Activated CD4-positive, CD25-positive, alpha-beta regulatory T cell treated with anti-CD3 and anti-CD28 coated beads, Interleukin-2, amount 50 U/mL, for 16 hours (primary cell): ENCODE results near the gene SRRM2.

Experiments used
- DNase-seq: peaks from one replicate; pipeline ENCODE4 v3.0.0-alpha.2; 2020; ENCODE audit warnings: low read depth, low spot score

The SRRM2 gene

DNA sequence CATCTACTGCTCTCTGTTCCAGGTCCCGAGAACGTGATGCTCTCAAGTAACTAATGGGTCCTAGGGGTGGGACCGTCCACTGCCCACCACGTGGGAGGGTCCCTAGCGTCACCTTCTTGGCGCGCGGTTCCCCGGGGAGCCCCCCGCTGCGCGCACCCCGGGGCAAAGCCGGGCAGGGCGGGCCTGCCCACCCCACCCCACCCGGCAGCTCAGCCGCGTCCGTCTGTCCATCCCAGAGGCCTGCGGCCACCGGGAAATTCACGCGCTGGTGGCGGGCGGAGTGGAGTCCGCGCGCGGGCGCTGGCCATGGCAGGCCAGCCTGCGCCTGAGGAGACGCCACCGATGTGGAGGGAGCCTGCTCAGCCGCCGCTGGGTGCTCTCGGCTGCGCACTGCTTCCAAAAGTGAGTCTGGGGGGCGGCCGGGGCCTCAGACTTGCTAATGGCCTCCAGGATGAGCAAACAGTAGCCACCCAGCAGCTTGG is 46.3 kb downstream of the SRRM2 start:
- DNase-seq = no peak

DNA sequence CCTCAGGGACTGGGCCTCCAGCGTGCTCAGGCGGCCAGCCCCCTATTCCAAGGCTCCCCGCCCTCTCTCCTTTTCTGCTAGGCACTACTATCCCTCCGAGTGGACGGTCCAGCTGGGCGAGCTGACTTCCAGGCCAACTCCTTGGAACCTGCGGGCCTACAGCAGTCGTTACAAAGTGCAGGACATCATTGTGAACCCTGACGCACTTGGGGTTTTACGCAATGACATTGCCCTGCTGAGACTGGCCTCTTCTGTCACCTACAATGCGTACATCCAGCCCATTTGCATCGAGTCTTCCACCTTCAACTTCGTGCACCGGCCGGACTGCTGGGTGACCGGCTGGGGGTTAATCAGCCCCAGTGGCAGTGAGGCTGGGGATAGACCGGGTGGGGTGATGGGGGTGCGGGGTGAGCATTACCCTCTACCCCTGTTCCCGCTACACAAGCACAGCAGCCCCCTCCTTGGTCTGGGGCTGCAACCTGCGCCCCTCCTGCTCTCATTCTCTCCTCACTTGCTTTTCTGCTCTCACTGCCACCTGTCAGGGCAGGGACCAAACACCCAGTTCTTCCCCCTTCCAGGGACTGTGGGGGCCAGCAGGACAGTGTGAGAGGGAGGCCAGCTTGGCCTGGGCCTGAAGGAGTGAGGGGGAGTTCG is 46.9 kb downstream of the SRRM2 start:
- DNase-seq = no peak

DNA sequence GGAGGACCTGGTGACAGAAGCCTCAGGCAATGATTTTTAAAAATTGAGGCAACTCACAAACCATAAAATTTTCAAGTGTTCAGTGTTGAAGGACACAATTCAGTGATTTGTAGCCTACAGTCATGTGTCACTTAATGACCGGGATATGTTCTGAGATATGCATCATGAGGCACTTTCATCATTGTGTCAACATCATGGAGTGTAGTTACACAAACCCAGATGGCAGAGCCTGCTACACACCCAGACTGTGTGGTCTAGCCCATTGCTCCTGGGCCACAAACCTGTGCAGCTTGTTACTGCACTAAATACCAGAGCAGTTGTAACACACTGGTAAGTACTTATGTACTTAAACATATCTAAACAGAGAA is 47.4 kb downstream of the SRRM2 start:
- DNase-seq = no peak

DNA sequence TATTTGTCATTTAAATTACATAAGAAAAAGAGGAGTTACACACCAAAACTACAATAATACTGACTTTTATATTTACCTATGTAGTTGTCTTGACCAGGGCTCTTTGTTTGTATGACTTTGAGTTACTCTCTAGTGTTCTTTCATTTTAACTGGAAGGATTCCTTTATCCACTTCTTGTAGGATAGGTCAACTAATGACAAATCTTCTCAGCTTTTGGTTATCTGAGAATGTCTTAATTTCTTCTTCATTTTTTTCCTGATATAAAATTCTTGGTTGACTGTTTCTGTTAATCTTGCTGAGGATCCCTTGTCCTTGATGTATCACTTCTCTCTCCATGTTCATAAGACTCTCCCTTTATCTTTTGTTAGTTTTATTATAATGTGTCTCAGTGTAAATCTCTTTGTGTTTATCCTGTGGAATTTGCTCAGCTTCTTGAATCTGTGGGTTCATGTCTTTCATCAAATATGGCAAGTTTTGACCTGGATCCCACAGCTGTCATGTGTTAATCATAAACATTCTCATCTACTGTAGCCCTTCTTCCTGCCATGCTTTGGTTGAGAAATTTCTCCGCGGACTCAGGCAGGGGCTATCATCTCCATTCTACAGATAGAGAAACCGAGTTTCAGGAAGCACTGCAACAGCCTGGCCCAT is 51.2 kb downstream of the SRRM2 start:
- no peak for DNase-seq

DNA sequence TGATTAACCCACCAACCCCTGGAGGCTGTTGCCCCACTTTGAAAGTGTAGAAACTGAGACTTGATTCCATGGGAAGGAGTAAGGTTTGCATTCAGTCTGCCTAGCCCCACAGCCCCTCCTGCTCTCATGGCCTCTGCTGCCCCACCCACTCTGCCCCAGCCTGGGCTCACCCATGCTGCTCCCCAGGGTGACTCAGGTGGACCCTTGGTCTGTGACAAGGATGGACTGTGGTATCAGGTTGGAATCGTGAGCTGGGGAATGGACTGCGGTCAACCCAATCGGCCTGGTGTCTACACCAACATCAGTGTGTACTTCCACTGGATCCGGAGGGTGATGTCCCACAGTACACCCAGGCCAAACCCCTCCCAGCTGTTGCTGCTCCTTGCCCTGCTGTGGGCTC is 52.3 kb downstream of the SRRM2 start:
- DNase-seq = no peak

DNA sequence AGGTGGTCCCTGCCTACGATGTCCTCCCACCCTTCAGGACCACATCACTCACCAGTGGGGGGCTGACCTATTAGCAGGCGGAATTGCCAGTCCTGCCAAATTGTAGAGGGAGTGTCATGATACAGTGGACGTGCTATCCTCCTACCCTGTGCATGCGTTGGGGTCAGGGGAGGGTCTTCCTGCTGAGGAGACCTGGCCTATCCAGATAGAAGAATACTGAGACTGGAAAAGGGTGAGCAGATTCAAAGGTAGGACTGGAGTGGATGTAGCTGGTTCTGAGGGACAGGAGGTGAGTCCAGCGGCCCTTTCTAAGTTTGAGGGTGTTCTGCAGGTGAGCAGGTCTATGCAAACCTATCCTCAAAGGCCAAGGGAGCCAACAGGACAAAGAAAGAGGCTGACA is 53.8 kb downstream of the SRRM2 start:
- DNase-seq = no peak

DNA sequence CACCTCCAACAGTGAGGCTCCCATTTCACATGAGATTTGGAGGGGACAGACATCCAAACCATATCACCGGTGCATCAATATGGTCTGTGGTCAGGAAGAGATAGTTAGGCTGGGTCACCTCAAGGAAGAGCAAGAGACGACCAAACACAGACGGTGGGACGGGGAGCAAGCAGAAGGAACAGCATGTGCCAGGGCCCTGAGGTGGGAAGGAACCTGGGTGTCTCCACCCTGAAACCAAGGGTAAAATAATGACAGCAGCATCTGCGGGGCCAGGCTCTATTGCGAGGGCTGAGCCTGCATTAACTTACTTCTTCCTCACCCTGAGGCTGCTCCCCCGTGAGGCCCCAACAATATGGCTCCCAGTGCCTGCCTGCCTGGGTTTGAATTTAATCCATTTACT is 55.7 kb downstream of the SRRM2 start:
- DNase-seq = no peak

DNA sequence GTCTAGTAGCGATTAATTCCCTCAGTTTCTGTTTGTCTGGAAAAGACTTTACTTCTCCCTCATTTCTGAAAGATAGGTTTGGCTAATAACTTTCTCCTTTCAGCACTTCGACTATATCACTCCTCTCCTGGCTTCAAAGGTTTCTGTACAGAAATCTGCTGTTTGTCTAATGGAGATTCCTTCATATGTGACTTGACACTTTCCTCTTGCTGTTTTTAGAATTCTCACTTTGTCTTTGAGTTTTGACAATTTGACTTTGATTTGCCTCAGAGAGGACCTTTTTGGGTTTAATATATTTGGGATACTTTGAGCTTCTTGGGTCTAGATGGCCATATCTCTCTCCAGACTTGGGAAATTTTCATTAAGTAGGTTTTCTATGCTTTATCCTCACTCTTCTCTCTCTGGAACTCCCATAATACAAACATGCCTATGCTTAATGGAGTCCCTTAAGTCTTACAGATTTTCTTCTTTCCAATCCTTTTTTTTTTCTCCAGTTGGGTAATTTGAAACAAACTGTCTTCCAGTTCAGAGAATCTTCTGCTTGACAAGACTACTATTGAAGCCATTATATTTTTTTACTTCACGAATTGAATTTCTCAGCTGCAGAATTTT is 56.8 kb downstream of the SRRM2 start:
- DNase-seq = no peak

DNA sequence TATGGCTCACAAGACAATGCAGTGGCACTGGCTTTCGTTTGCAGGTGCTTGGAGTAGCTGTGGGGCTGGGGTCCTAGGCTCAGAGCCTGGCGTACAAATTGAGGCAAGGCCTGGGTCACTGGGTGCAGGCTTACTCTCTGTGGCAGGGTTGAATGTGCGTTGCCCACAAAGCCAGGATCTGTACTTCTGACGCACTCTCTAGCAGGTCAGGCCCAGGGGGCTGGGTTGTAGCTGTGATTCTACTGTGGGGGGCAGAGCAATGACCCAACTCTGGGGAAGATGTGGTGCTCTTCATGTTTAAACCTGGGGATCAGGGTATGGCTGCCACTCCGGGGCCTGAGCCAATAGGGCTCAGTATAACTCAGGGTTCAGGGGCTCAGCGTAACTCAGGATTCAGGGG is 58.2 kb downstream of the SRRM2 start:
- no peak for DNase-seq

DNA sequence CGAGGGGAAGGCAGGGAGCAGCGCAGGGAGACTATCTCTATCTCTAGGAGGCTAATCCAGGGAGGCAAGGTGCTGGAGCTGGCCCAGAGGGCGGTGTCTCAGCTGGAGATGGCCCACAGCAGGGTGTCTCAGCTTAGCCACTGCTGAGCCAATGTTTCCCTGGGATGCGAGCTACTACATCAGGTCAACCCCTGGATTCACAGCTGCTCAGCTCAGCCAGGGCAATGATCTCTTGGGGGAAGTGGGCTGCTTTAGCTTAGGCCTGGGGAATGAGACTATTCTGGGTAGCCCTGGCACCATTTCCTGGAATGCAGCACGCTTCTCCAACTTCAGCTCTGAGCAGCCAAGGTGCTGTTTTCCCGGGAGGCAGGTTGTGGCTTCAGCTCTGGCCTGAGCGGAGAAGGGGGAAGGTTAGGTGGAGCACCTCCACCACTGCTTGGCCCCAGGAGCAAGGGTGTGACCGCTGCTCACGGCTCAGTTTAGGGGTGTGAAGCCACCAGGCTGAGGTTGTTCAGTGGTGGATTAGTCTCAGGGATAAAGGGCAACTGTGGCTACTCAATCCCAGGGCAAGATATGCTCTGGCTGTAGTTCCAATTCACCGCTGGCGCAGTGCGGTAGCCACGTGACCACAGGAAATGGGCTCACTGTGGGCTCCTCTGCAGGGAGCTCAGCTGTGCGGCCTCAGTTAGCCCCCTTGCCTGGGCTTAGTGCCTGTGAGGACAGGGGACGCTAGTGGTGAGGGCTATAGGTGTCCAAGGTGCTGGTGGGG is 59.4 kb downstream of the SRRM2 start:
- no peak for DNase-seq

DNA sequence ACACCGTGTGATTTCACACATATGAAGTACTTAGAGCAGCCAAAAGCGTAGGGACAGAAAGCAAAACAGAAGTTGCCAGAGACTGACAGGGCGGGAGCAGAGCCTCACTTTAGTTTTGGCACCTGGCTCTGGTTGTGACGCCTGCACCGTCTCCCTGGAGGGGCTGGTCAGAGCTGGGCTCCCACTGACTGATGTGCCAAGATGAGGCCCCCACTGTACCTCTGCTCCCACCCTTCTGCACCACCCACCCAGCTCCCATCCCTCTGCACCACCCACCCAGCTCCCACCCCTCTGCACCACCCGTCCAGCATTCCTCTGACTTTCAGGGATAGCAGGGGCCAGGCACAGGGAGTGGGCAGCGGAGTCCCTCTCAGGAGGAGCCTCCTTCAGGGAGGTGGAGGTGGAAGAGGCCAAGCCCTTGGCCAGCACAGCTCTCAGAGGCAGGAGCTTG is 61.4 kb downstream of the SRRM2 start:
- no peak for DNase-seq

DNA sequence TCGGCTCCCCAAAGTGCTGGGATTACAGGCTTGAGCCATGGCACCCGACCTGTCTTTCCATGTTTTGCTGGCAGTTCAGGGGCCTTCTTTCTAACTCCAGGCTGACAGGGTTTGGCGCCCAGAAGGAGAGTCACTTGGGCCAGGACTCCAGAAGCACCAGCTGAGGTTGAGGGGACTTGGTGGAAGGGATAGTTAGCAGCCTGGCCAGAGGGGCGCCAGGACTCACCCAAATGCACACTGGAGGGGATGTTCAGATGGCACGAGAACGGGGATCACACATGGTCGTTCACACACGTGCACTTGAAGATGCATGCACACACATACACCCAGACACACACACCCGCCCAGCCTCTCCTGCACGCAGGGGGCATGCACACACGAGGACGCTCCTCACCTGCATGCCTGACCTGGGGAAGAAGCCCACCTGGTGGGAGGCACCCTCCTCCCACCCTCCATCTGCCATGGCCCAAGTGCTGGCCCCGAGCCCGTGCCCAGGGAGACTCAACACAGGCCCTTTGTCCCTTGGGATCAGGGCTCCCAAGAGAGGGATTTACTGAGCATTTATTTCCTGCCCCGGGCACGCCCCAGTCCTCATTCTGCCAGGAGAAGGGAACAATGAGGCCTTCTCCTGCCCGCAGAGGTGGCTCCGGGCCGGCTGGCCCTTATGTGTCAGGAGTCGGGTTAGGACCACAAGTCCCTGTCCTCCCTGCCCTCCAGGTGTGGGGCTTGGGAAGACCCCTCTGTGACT is 62.3 kb downstream of the SRRM2 start:
- DNase-seq = no peak

DNA sequence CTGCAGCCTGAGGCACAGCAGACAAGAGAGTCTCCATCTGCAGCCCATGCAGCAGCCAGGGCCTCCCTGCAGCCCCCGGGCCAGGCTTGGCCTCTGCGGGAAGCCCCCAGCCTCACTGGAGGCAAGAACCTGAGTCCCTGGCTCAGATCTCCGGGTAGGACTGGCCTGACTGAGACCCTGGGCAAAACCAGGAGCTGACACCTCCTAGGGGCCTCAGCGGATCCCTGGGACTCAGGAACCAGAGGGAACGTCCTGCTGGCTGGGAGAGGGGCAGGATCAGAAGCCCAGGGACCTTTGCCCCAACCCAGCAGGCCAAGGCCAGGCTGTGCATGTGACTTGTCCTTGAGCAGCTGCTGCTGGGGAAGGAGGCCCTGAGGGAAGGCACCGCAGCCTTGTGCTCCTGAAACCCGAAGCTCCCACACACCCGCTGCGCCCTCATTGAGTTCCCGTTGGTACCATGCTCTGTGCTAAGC is 62.9 kb downstream of the SRRM2 start:
- no peak for DNase-seq

DNA sequence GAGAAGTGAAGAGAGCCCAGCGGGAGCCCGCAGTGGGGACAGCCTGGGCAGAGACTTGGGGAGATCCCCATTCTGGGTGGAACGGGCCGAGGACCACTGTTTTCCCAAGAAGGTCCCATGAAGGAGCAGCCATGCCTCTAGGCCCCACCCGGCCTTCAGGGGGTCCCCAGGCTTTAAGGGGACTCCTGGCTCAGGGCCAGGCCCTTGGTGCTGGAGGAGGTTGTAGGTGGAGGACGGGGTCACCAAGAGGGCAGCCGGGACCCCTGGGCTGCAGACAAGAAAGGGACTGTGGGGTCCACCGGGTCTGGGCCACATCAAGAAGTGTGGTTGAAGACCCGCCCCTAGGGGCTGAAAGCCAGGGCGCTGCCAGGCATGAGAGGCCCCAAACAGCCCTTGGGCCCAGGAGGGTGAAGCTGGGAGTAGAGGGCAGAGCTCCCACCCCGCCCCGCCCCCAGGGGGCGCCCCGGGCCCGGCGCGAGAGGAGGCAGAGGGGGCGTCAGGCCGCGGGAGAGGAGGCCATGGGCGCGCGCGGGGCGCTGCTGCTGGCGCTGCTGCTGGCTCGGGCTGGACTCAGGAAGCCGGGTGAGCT is 64.4 kb downstream of the SRRM2 start, which contains the start of gene PRSS21:
PRSS21 (plus strand) TSS at position 487 of the 589 bp plus-strand sequence; CDS start at position 519, 32 bp downstream.
- DNase-seq = no peak

DNA sequence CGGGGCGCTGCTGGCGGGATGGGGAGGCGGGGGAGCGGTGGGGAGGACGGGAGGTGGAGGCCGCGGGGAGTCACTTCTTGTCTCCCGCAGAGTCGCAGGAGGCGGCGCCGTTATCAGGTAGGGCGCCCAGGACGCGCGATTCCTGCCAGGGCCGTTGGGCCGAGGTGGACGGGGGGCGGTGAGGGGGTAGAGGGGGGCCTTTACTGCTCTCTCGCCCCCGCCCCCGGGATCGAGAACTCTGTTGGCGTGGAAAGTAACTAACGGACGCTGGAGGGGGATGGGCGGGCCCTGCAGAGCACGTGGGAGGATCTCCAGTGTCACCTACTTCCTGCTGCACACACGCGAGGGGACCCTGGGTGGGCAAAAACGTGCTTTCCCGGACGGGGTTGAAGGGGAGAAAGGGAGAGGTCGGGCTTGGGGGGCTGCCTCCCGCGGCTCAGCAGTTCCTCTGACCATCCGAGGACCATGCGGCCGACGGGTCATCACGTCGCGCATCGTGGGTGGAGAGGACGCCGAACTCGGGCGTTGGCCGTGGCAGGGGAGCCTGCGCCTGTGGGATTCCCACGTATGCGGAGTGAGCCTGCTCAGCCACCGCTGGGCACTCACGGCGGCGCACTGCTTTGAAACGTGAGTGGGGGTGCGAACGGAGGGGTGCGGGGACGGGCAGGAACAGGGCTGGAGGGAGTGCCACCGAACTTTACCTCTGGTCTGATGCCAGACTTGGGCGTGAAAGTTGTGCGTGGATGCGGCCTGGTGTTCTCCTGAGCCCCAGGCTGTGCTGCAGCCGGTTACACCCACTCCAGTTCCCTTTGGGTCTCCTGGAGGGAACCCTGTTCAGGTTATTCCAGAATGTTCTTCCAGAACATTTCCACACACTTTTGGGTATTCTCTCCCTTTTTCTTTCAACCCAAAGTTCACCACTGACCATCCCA is 65.2 kb downstream of the SRRM2 start:
- DNase-seq = no peak

DNA sequence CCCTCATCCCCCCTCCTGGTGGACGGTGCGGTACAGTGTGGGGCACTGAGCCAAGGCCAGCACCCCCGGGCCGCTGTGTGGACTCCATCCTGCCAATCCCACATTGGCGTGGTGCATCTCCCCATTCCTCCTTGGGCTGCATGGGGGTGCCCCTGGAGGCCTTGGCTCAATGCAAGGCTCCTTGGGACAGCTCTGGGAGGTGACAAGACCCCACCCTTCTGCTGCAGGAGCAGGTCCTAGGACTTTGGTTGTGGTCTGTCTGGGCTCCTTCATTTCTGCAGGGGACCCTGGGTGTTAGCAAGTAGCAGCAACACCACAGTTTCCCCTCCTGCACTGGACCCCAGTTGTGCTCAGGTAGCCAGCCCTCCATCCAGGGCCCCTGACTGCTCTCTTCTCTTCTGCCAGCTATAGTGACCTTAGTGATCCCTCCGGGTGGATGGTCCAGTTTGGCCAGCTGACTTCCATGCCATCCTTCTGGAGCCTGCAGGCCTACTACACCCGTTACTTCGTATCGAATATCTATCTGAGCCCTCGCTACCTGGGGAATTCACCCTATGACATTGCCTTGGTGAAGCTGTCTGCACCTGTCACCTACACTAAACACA is 65.9 kb downstream of the SRRM2 start:
- DNase-seq = no peak

DNA sequence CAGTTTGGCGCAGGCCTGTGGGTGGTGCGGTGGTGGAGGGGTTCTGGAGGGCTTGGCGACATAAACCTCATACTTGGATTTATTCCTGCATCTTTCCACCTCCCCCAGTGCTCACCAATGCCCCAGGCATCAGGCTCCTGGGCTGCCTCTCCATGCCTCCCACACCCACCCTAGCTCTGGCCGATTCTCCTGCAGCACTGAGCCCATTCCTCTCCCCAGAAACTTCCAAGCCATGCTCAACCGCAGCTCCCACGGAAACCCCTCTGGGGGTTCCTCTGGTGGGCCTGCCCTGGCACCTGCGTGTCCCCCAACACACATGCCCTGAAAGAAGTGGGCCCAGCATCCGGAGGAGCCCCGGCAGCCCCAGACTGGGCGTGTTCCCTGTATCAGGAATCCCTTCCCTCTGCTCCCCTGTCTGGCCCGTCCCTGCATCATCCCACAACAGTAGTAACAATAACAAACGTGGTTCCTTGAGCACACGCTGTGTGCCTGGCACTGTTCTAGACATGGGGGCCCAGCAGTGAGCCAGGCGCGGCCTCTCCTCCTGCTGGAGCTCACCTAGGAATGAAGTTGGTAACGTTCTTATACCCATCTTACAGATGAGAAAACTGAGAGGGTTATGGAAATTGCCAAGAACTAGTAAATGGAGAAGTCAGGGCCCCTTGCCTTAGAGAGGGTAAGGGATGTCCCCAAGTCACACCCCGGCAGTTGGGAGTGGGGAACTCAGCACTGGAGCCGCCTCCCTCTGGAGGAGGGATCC is 66.9 kb downstream of the SRRM2 start:
- no peak for DNase-seq

DNA sequence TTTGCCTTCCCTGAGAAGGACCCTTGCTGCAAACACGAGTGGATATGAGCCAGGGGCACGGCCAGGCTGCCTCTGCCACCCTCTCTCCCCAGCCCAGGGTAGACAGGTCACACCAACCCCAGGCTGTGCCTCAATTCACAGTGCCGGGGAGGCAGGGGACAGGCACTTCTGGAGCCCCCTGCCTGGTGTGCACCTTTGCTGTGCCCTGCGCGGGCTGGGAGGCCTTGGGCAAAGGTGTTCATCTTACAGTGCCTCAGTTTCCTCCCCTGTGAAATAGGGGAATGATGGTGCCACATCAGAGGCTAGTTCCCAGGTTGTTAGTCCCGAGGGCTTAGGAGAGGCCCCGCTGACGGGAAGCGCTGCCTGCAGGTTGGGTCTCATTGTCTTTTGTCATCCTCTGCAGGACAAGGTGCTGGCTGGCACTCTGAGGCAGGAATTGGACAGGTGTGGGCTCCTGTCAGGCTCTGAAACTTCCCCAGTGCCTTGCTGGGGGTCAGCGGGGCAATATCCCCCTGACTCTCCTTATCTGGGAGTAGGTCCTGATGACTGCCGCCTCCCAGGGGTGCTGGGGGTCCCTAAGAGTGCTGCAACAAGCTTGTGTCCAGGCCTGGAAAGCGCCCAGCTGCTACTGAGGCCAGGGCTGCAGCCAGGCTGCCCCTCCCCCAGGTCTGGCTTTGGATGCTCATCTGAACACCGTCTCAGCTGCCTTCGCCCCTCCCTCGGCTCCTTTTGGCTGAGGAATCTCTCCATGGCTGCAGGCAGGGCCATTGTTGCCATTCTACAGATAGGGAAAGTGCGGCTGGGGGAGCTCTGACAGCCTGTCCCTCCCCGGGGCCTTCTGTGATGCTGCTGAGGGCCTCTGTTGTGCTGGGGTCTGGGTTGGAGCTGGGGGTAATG is 67.7 kb downstream of the SRRM2 start:
- no peak for DNase-seq
